ENCODE measurements around the gene POLR2E.

DNA sequence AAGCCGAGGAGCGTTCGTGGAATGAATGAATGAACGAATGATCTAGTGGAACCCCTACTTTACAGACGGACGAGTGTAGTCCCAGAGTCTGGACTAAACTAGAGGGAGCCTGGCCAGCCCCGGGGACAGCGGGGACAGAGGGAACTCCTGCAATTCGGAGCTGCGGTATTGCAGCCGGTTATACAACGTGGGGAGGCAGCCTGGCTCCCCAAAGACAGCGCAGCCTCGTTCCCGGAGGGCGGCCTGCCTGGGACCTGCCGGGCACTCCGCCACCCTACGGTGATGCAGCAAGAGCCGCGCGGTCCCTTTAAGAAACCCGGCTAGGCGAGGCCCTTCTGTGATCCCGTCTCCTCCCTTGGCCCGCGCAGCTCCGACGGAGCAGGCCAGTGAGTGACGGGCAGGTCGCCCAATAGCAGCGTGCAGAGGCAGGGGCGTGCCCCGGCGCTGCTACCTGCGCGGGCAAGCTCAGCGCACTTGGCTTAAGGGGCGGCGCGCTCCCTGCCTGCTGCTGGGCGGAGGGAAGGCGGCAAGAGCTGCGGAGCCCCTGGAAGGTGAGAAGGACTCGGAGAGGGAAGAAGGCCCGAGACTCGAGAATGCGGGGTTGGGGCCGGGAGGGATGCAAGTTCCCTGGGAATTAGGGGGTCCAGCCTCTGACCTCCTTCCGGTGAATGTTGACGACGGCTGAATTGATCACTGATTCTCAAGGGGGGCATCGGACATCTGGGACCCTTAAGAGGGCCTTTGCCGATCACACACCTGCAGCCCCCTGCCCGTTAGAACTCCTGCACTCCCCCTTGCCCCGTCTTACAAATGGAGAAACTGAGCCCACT lies 55.3 kb downstream of the POLR2E start, which contains the start of gene ABCA7:
- TF ChIP-seq CTCF (IDR thresholded peaks at IDR 0.05 in 4 of 5, conservative IDR thresholded peaks at IDR 0.05 in 1 of 5) (no peak), POLR2A (IDR thresholded peaks at IDR 0.05) (peak; percentile 94 to 96)
